ENCODE results near the gene GPR132.

DNA sequence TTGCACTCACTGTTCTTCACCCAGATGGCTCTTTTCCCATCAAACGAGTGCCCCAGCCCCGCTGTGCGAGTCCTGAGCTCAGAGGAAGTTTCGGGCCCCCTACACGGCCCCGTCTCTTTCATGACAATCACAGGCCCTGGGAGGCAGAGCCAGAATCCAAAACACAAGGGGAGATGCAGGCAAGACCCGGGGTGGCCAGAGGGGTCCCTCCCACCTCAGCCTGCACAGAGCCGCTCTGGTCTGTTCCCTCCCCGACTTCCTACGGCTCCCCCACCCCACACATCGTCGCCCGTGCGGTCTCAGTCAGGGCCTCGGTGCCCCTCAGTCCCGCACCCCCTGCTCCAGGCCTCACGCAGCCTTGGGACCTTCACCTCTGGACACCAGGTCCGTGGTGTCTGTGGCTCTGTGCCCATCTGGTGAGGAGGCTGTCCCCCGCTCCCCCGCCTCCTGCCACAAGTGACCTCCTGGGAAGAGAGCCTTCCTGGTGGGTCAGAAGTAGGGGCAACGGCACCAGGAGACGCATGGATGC lies 8.9 kb downstream of the GPR132 start:
- TF ChIP-seq, protein P1, sequence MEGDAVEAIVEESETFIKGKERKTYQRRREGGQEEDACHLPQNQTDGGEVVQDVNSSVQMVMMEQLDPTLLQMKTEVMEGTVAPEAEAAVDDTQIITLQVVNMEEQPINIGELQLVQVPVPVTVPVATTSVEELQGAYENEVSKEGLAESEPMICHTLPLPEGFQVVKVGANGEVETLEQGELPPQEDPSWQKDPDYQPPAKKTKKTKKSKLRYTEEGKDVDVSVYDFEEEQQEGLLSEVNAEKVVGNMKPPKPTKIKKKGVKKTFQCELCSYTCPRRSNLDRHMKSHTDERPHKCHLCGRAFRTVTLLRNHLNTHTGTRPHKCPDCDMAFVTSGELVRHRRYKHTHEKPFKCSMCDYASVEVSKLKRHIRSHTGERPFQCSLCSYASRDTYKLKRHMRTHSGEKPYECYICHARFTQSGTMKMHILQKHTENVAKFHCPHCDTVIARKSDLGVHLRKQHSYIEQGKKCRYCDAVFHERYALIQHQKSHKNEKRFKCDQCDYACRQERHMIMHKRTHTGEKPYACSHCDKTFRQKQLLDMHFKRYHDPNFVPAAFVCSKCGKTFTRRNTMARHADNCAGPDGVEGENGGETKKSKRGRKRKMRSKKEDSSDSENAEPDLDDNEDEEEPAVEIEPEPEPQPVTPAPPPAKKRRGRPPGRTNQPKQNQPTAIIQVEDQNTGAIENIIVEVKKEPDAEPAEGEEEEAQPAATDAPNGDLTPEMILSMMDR (IDR thresholded peaks at IDR 0.05; ENCODE audit: low read length), result no peak
- no peak for TF ChIP-seq EZH2phosphoT487 (IDR thresholded peaks at IDR 0.05; ENCODE audit: low read length)
- TF ChIP-seq EZH2 (optimal IDR thresholded peaks at IDR 0.05; ENCODE audit: low read depth, low read length), result no peak
